ENCODE results near the gene MYO5B. TPM values are rescaled to one million over a fixed set of nuclear protein-coding genes. Genes with fewer than 3 reads are reported as not detected.
"Not testable (repeated sequence)": the region's sequence is repeated elsewhere in the genome, so short reads cannot be mapped to it uniquely, and the experiment has no call there.

The MYO5B gene
- polyA plus RNA-seq (2013, experiment 1 of 2), result 1.3 TPM
- polyA plus RNA-seq (2013, experiment 2 of 2), result 1.4 TPM

- Histone ChIP-seq H3K79me1 (ENCODE audit: low read depth, low read length) (no peaks in the 10 kb centered on the region), H3K23ac (ENCODE audit: low read depth, low read length, poor library complexity) (peak within 1 kb of the TSS; percentile 12), H3K18ac (ENCODE audit: low read length) (peak within 1 kb of the TSS; percentile 54), H3K4me1 (ENCODE audit: control insufficient read depth in 2 of 2, insufficient read depth in 1 of 2, low read depth in 1 of 2, low read length in 2 of 2) (peaks cover 0 to 12% of the 10 kb centered on the region in 2 donors), H3K9ac (ENCODE audit: low read depth, low read length, poor library complexity) (peak within 1 kb of the TSS; percentile 15), H3K9me3 (replicated peaks in 1 of 2; ENCODE audit: control insufficient read depth in 2 of 2, insufficient read depth in 1 of 2, low read depth in 1 of 2, low read length in 2 of 2) (peaks cover 0 to 3% of the 10 kb centered on the region in 2 donors), H4K91ac (ENCODE audit: low read depth, low read length, poor library complexity) (no peak within 1 kb of the TSS), H3K27ac (replicated peaks; ENCODE audit: low read length) (no peak within 1 kb of the TSS), H4K8ac (ENCODE audit: low read depth, low read length) (no peak within 1 kb of the TSS), H3K4me3 (ENCODE audit: low read length in 2 of 2) (peak within 1 kb of the TSS; percentile 39 to 88), H2AFZ (ENCODE audit: low read length) (peak within 1 kb of the TSS; percentile 90), H3K4ac (ENCODE audit: low read length) (no peak within 1 kb of the TSS), H2BK15ac (ENCODE audit: low read length) (peak within 1 kb of the TSS; percentile 31), H3K27me3 (ENCODE audit: control insufficient read depth in 3 of 3, insufficient read depth in 3 of 3, low read depth in 1 of 3, low read length in 3 of 3) (peaks cover 17 to 89% (median 44%) of the 10 kb centered on the region in 3 experiments), H3K4me2 (ENCODE audit: insufficient read depth, low read length, poor library complexity, severe bottlenecking) (peak within 1 kb of the TSS; percentile 93), H2BK120ac (ENCODE audit: low read depth, low read length) (no peak within 1 kb of the TSS), H2BK12ac (ENCODE audit: low read length) (no peak within 1 kb of the TSS), H3K14ac (ENCODE audit: low read length) (peak within 1 kb of the TSS; percentile 90), H3K36me3 (replicated peaks in 1 of 2; ENCODE audit: control insufficient read depth in 2 of 2, insufficient read depth in 2 of 2, low read length in 2 of 2) (no peaks in the 10 kb centered on the region), H2BK5ac (ENCODE audit: low read length) (no peak within 1 kb of the TSS), H2AK5ac (ENCODE audit: low read depth, low read length) (no peak within 1 kb of the TSS)
- WGBS, 2 donors (ENCODE audit: extremely low coverage in 2 of 2, insufficient read length in 2 of 2, insufficient replicate concordance in 1 of 2), result no CpG with 5 or more reads among the region's 115 CpGs
- DNase-seq (ENCODE audit: low spot score), result peak; percentile 58
These were observed at the start of gene MYO5B for GRCh38 chr18:50194631-50195532. MYO5B (minus strand) TSS chr18:50195147; CDS start chr18:50194793, 354 bp downstream.

DNA sequence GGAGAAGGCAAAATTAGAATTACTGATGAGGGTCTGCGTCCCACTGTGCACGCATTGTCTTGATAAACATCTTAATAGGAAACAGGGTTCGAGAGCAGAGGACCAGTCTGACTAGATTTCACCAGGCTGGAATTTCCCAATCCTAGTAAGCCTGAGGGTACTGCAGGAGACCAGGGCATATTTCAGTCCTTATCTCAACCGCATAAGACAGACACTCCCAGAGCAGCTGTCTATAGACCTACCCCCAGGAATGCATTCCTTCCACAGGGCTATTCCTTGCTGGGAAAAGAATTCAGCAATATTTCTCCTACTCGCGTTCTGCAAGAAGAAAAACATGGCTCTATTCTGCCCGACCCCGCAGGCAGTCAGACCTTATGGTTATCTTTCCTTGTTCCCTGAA is 46.8 kb upstream of the MYO5B start:
- not testable (repeated sequence) for H3K36me3 ChIP-seq (replicated peaks in 1 of 2; ENCODE audit: control insufficient read depth in 2 of 2, insufficient read depth in 2 of 2, low read length in 2 of 2); H3K23ac ChIP-seq (ENCODE audit: low read depth, low read length, poor library complexity); H3K14ac ChIP-seq (ENCODE audit: low read length); H2BK15ac ChIP-seq (ENCODE audit: low read length); H2AK5ac ChIP-seq (ENCODE audit: low read depth, low read length); DNase-seq (ENCODE audit: low spot score); H2BK12ac ChIP-seq (ENCODE audit: low read length); H2BK120ac ChIP-seq (ENCODE audit: low read depth, low read length); H4K91ac ChIP-seq (ENCODE audit: low read depth, low read length, poor library complexity); H2AFZ ChIP-seq (ENCODE audit: low read length); H2BK5ac ChIP-seq (ENCODE audit: low read length); H3K4me3 ChIP-seq (ENCODE audit: low read length in 2 of 2); H4K8ac ChIP-seq (ENCODE audit: low read depth, low read length); H3K4me1 ChIP-seq (ENCODE audit: control insufficient read depth in 2 of 2, insufficient read depth in 1 of 2, low read depth in 1 of 2, low read length in 2 of 2); H3K4me2 ChIP-seq (ENCODE audit: insufficient read depth, low read length, poor library complexity, severe bottlenecking); H3K27ac ChIP-seq (replicated peaks; ENCODE audit: low read length); H3K79me1 ChIP-seq (ENCODE audit: low read depth, low read length); H3K9ac ChIP-seq (ENCODE audit: low read depth, low read length, poor library complexity); H3K18ac ChIP-seq (ENCODE audit: low read length); H3K4ac ChIP-seq (ENCODE audit: low read length); H3K27me3 ChIP-seq (ENCODE audit: control insufficient read depth in 3 of 3, insufficient read depth in 3 of 3, low read depth in 1 of 3, low read length in 3 of 3); H3K9me3 ChIP-seq (replicated peaks in 1 of 2; ENCODE audit: control insufficient read depth in 2 of 2, insufficient read depth in 1 of 2, low read depth in 1 of 2, low read length in 2 of 2)
- WGBS, 2 donors (ENCODE audit: extremely low coverage in 2 of 2, insufficient read length in 2 of 2, insufficient replicate concordance in 1 of 2), result no CpG with 5 or more reads among the region's 8 CpGs

DNA sequence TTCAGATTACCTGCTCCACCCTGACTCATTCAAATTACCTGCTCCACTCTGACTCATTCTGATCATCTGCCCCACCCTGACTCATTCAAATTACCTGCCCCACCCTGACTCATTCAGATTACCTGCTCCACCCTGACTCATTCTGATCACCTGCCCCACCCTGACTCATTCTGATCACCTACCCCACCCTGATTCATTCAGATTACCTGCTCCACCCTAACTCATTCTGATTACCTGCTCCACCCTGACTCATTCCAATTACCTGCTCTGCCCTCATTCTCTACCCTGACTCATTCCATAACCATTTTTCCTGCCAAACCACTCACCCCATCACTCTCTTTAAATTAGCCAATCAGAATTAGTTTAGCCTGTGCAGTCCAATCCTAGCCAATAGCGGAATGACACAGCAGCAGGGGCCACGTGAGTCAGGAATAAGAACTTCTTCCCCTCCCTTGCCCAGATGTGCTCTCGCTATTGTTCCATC is 45.2 kb upstream of the MYO5B start:
- no peak overlapping the region for H3K4ac ChIP-seq (ENCODE audit: low read length)
- no peak overlapping the region for H4K91ac ChIP-seq (ENCODE audit: low read depth, low read length, poor library complexity)
- no peak overlapping the region for H3K23ac ChIP-seq (ENCODE audit: low read depth, low read length, poor library complexity)
- DNase-seq (ENCODE audit: low spot score), result no peak
- H2BK120ac ChIP-seq (ENCODE audit: low read depth, low read length), result no peak overlapping the region
- no peak overlapping the region for H3K9ac ChIP-seq (ENCODE audit: low read depth, low read length, poor library complexity)
- no peak overlapping the region for H2AFZ ChIP-seq (ENCODE audit: low read length)
- peaks cover 0 to 3% of the 10 kb centered on the region in 2 donors for H3K9me3 ChIP-seq (replicated peaks in 1 of 2; ENCODE audit: control insufficient read depth in 2 of 2, insufficient read depth in 1 of 2, low read depth in 1 of 2, low read length in 2 of 2)
- no peak overlapping the region for H3K14ac ChIP-seq (ENCODE audit: low read length)
- no peaks in the 10 kb centered on the region for H3K79me1 ChIP-seq (ENCODE audit: low read depth, low read length)
- no peak overlapping the region for H2BK12ac ChIP-seq (ENCODE audit: low read length)
- no peak overlapping the region for H3K4me2 ChIP-seq (ENCODE audit: insufficient read depth, low read length, poor library complexity, severe bottlenecking)
- H4K8ac ChIP-seq (ENCODE audit: low read depth, low read length), result no peak overlapping the region
- no peak overlapping the region for H2AK5ac ChIP-seq (ENCODE audit: low read depth, low read length)
- WGBS, 2 donors (ENCODE audit: extremely low coverage in 2 of 2, insufficient read length in 2 of 2, insufficient replicate concordance in 1 of 2), result no CpG with 5 or more reads among the region's 3 CpGs
- H3K36me3 ChIP-seq (replicated peaks in 1 of 2; ENCODE audit: control insufficient read depth in 2 of 2, insufficient read depth in 2 of 2, low read length in 2 of 2), result no peaks in the 10 kb centered on the region
- no peak overlapping the region for H2BK15ac ChIP-seq (ENCODE audit: low read length)
- no peak overlapping the region for H2BK5ac ChIP-seq (ENCODE audit: low read length)
- H3K27ac ChIP-seq (replicated peaks; ENCODE audit: low read length), result no peak overlapping the region
- H3K18ac ChIP-seq (ENCODE audit: low read length), result no peak overlapping the region
- no peaks in the 10 kb centered on the region for H3K27me3 ChIP-seq (ENCODE audit: control insufficient read depth in 3 of 3, insufficient read depth in 3 of 3, low read depth in 1 of 3, low read length in 3 of 3)
- no peaks in the 10 kb centered on the region for H3K4me1 ChIP-seq (ENCODE audit: control insufficient read depth in 2 of 2, insufficient read depth in 1 of 2, low read depth in 1 of 2, low read length in 2 of 2)
- no peak overlapping the region for H3K4me3 ChIP-seq (ENCODE audit: low read length in 2 of 2)

GRCh38 chr18:50232419-50232818 is 37.5 kb upstream of the MYO5B start:
- H3K36me3 ChIP-seq (replicated peaks in 1 of 2; ENCODE audit: control insufficient read depth in 2 of 2, insufficient read depth in 2 of 2, low read length in 2 of 2), result no peaks in the 10 kb centered on the region
- no peak overlapping the region for H3K14ac ChIP-seq (ENCODE audit: low read length)
- WGBS, 2 donors (ENCODE audit: extremely low coverage in 2 of 2, insufficient read length in 2 of 2, insufficient replicate concordance in 1 of 2), result no CpG with 5 or more reads among the region's 2 CpGs
- no peak overlapping the region for H2BK15ac ChIP-seq (ENCODE audit: low read length)
- peak overlapping the region; percentile 23 for H2AFZ ChIP-seq (ENCODE audit: low read length)
- no peak overlapping the region for H4K91ac ChIP-seq (ENCODE audit: low read depth, low read length, poor library complexity)
- no peak overlapping the region for H3K4ac ChIP-seq (ENCODE audit: low read length)
- H3K9me3 ChIP-seq (replicated peaks in 1 of 2; ENCODE audit: control insufficient read depth in 2 of 2, insufficient read depth in 1 of 2, low read depth in 1 of 2, low read length in 2 of 2), result peaks cover 0 to 2% of the 10 kb centered on the region in 2 donors
- no peak overlapping the region for H2BK5ac ChIP-seq (ENCODE audit: low read length)
- no peak overlapping the region for H2BK120ac ChIP-seq (ENCODE audit: low read depth, low read length)
- peaks cover 3 to 7% of the 10 kb centered on the region in 2 donors for H3K4me1 ChIP-seq (ENCODE audit: control insufficient read depth in 2 of 2, insufficient read depth in 1 of 2, low read depth in 1 of 2, low read length in 2 of 2)
- no peaks in the 10 kb centered on the region for H3K27me3 ChIP-seq (ENCODE audit: control insufficient read depth in 3 of 3, insufficient read depth in 3 of 3, low read depth in 1 of 3, low read length in 3 of 3)
- no peak overlapping the region for H3K27ac ChIP-seq (replicated peaks; ENCODE audit: low read length)
- no peak overlapping the region for H3K4me3 ChIP-seq (ENCODE audit: low read length in 2 of 2)
- no peak overlapping the region for H3K4me2 ChIP-seq (ENCODE audit: insufficient read depth, low read length, poor library complexity, severe bottlenecking)
- no peaks in the 10 kb centered on the region for H3K79me1 ChIP-seq (ENCODE audit: low read depth, low read length)
- no peak overlapping the region for H3K18ac ChIP-seq (ENCODE audit: low read length)
- no peak overlapping the region for H3K9ac ChIP-seq (ENCODE audit: low read depth, low read length, poor library complexity)
- H3K23ac ChIP-seq (ENCODE audit: low read depth, low read length, poor library complexity), result no peak overlapping the region
- H2BK12ac ChIP-seq (ENCODE audit: low read length), result no peak overlapping the region
- no peak for DNase-seq (ENCODE audit: low spot score)
- no peak overlapping the region for H4K8ac ChIP-seq (ENCODE audit: low read depth, low read length)
- H2AK5ac ChIP-seq (ENCODE audit: low read depth, low read length), result no peak overlapping the region
